Thyroid gland (tissue), 4 donors: ENCODE data around the gene GMFB.

Experiments used
- CTCF ChIP-seq, 6 experiments: fragments of 200-600 bp in 3 of 6; fragments of 450-650 bp in 3 of 6; sonication (generic) in 3 of 6; IDR thresholded peaks; one replicate each; pipeline ENCODE4 v1.5.1; 2016 to 2019; ENCODE audit warnings: antibody characterized with exemption in 6 of 6, mild to moderate bottlenecking in 2 of 6, inconsistent platforms in 1 of 6, moderate library complexity in 1 of 6
- POLR2A ChIP-seq, 2 donors: fragments of 450-650 bp; IDR thresholded peaks; one replicate each; pipeline ENCODE4 v1.6.1; 2017; ENCODE audit warnings: antibody characterized with exemption in 2 of 2, mild to moderate bottlenecking in 2 of 2, moderate library complexity in 1 of 2

GRCh38 chr14:54528973-54529372, 40.2 kb upstream of the GMFB start:
- TF ChIP-seq CTCF (IDR thresholded peaks at IDR 0.05): no peak
- no peak for TF ChIP-seq POLR2A (IDR thresholded peaks at IDR 0.05)
